ENCODE results near the gene TTLL5. TPM values are rescaled to one million over a fixed set of nuclear protein-coding genes. Genes with fewer than 3 reads are reported as not detected.

Gene TTLL5
- total and polyA plus RNA-seq, 2 of the 4 experiments (the other 2 are of a cell fraction): 11.9 to 16.7 TPM

GRCh38 chr14:75690010-75690409 lies 29.0 kb downstream of the TTLL5 start:
- Histone ChIP-seq H3K79me1 (ENCODE audit: low read depth in 1 of 2, low read length in 2 of 2) (no peaks in the 10 kb centered on the region), H4K20me1 (ENCODE audit: insufficient read depth, low read length) (no peaks in the 10 kb centered on the region), H3K14ac (replicated peaks; ENCODE audit: low read depth, low read length) (no peak overlapping the region), H2AK5ac (ENCODE audit: low read depth, low read length) (no peak overlapping the region), H3K56ac (ENCODE audit: extremely low read depth, insufficient read depth, low read length) (no peak overlapping the region), H2AFZ (replicated peaks; ENCODE audit: low read length, poor library complexity) (no peak overlapping the region), H3K27me3 (ENCODE audit: control insufficient read depth, insufficient read depth, low read length) (no peaks in the 10 kb centered on the region), H2AK9ac (replicated peaks; ENCODE audit: low read depth, low read length, poor library complexity) (no peak overlapping the region), H3K9ac (ENCODE audit: low read depth, low read length) (no peak overlapping the region), H2BK15ac (ENCODE audit: low read depth, low read length) (no peak overlapping the region), H3K4me2 (ENCODE audit: low read depth, low read length) (no peak overlapping the region), H3K4ac (ENCODE audit: low read depth, low read length) (no peak overlapping the region), H3K4me3 (ENCODE audit: insufficient read depth, low read depth, low read length) (no peak overlapping the region), H2BK5ac (ENCODE audit: low read depth, low read length, poor library complexity, severe bottlenecking) (no peak overlapping the region), H2BK120ac (ENCODE audit: low read depth, low read length) (no peak overlapping the region), H3K23ac (ENCODE audit: low read depth, low read length) (no peak overlapping the region), H4K5ac (ENCODE audit: low read depth, low read length) (no peak overlapping the region), H3K36me3 (ENCODE audit: control insufficient read depth, insufficient read depth, low read length) (peaks cover 13% of the 10 kb centered on the region), H3K27ac (ENCODE audit: insufficient read depth, low read length) (no peak overlapping the region), H3K4me1 (ENCODE audit: control insufficient read depth, insufficient read depth, low read length) (peaks cover 4% of the 10 kb centered on the region; the same call in 1 of the 2 replicates), H4K91ac (ENCODE audit: insufficient read depth, low read depth, low read length) (no peak overlapping the region), H3K18ac (ENCODE audit: low read depth, low read length) (no peak overlapping the region), H3K9me1 (ENCODE audit: insufficient read depth, low read length) (no peaks in the 10 kb centered on the region), H2BK20ac (ENCODE audit: low read depth, low read length) (no peak overlapping the region), H4K8ac (ENCODE audit: low read depth in 2 of 2, low read length in 2 of 2) (no peak overlapping the region), H3K9me3 (ENCODE audit: control insufficient read depth, insufficient read depth, low read length) (0 out of 2 replicates have a peak, but pooled peaks cover 1% of the 10 kb centered on the region)
- ChIA-PET POLR2A (ENCODE audit: unreplicated experiment) (no interaction called here), CTCF (no interaction called here)
- no CpG with 5 or more reads among the region's 7 CpGs for WGBS, 2 experiments (ENCODE audit: extremely low coverage in 2 of 2, insufficient read length in 1 of 2)
- BruUV-seq (replicated peaks): no TSS peak
- ATAC-seq (ENCODE audit: low read depth): peak; percentile 75
- dilution Hi-C loops (cut with HindIII; ENCODE audit: low sequenced_read_pairs, unreplicated experiment): no loop called here
- in situ Hi-C loops (cut with MboI; ENCODE audit: low sequenced_read_pairs): no loop called here
- TF ChIP-seq RFX5 (IDR thresholded peaks at IDR 0.05; ENCODE audit: low read depth, low read length) (no peak), USF2 (IDR thresholded peaks at IDR 0.05; ENCODE audit: low read depth, low read length) (no peak), CHD1 (IDR thresholded peaks at IDR 0.05; ENCODE audit: low read depth, low read length) (no peak), POLR2A (IDR thresholded peaks at IDR 0.05; ENCODE audit: low read depth, low read length) (no peak), RAD21 (IDR thresholded peaks at IDR 0.05; ENCODE audit: low read length) (no peak), MAFK (IDR thresholded peaks at IDR 0.05; ENCODE audit: low read depth, low read length) (no peak), ELK1 (IDR thresholded peaks at IDR 0.05; ENCODE audit: borderline replicate concordance, low read depth, low read length) (no peak), FOS (IDR thresholded peaks at IDR 0.05; ENCODE audit: low read depth, low read length) (no peak), CEBPB (IDR thresholded peaks at IDR 0.05; ENCODE audit: low read depth, low read length) (no peak), BHLHE40 (IDR thresholded peaks at IDR 0.05; ENCODE audit: low read depth, low read length) (no peak), SMC3 (IDR thresholded peaks at IDR 0.05; ENCODE audit: low read depth, low read length) (no peak), RCOR1 (IDR thresholded peaks at IDR 0.05; ENCODE audit: insufficient replicate concordance, low read length) (no peak), MAZ (IDR thresholded peaks at IDR 0.05; ENCODE audit: borderline replicate concordance, low read depth, low read length) (no peak), CTCF (conservative IDR thresholded peaks at IDR 0.05; ENCODE audit: low read depth, low read length) (no peak), MXI1 (IDR thresholded peaks at IDR 0.05; ENCODE audit: borderline replicate concordance, low read depth, low read length) (no peak), NFE2L2 (IDR thresholded peaks at IDR 0.05; ENCODE audit: low read depth, low read length) (no peak)
- DNase-seq: peak; percentile 47
- intact Hi-C loops (cut with micrococcal nuclease): no loop called here
